GM23338 (cell line): Measurements from ENCODE around the gene VPS25. TPM values are rescaled to one million over a fixed set of nuclear protein-coding genes. Genes with fewer than 3 reads are reported as not detected.

ENCODE experiments used
- ATAC-seq: fragments of 200-7000 bp; cut with Tn5 transposase; 3 replicates; pipeline ENCODE4 v1.9.1; 2020
- DNase-seq: peaks from one replicate; pipeline ENCODE4 v3.0.0-alpha.2; 2015; ENCODE audit warnings: low spot score
- H2AFZ ChIP-seq: fragments of 200-600 bp; sonication (generic); 2 replicates; pipeline ENCODE4 v1.8.0; 2016; ENCODE audit warnings: antibody characterized with exemption, mild to moderate bottlenecking, moderate library complexity
- H3F3A ChIP-seq: fragments of 200-600 bp; sonication (generic); replicated peaks from 2 replicates; pipeline ENCODE4 v1.8.0; 2017; ENCODE audit warnings: antibody characterized with exemption, mixed run types, low read depth
- H3K27ac ChIP-seq: fragments of 200-600 bp; sonication (generic); 2 replicates; pipeline ENCODE4 v1.6.1; 2016; ENCODE audit warnings: low read depth
- H3K27me3 ChIP-seq: fragments of 200-600 bp; sonication (generic); 2 replicates; pipeline ENCODE4 v1.8.0; 2016; ENCODE audit warnings: mild to moderate bottlenecking, mixed run types, moderate library complexity; ENCODE audit not compliant: insufficient read depth
- H3K36me3 ChIP-seq: fragments of 200-600 bp; sonication (generic); 2 replicates; pipeline ENCODE4 v1.8.0; 2016; ENCODE audit warnings: mild to moderate bottlenecking; ENCODE audit not compliant: insufficient read depth
- H3K4me1 ChIP-seq: fragments of 200-600 bp; sonication (generic); 2 replicates; pipeline ENCODE4 v1.8.0; 2016; ENCODE audit warnings: mild to moderate bottlenecking, moderate library complexity; ENCODE audit not compliant: insufficient read depth
- H3K4me2 ChIP-seq: fragments of 200-600 bp; sonication (generic); 2 replicates; pipeline ENCODE4 v1.7.1; 2017; ENCODE audit warnings: mixed run types
- H3K4me3 ChIP-seq: fragments of 200-600 bp; sonication (generic); 2 replicates; pipeline ENCODE4 v1.6.1; 2016; ENCODE audit warnings: mixed run types
- H3K79me2 ChIP-seq: fragments of 200-600 bp; sonication (generic); replicated peaks from 2 replicates; pipeline ENCODE4 v1.8.0; 2017; ENCODE audit warnings: mild to moderate bottlenecking; ENCODE audit not compliant: insufficient read depth
- H3K9me2 ChIP-seq: fragments of 200-600 bp; sonication (generic); 2 replicates; pipeline ENCODE4 v1.8.0; 2017; ENCODE audit not compliant: insufficient read depth
- H4K20me1 ChIP-seq: fragments of 200-600 bp; sonication (generic); replicated peaks from 2 replicates; pipeline ENCODE4 v1.8.0; 2017; ENCODE audit warnings: mild to moderate bottlenecking; ENCODE audit not compliant: insufficient read depth
- H3K27ac Mint-ChIP-seq: 2 replicates; pipeline ENCODE4 v1.8.0; 2020; ENCODE audit warnings: inconsistent platforms, mild to moderate bottlenecking, moderate library complexity, mixed read lengths
- H3K27me3 Mint-ChIP-seq: 3 replicates; pipeline ENCODE4 v1.8.0; 2022; ENCODE audit warnings: low read depth, mild to moderate bottlenecking, moderate library complexity, mixed read lengths, inconsistent platforms; ENCODE audit not compliant: insufficient read depth, poor library complexity
- H3K36me3 Mint-ChIP-seq: 3 replicates; pipeline ENCODE4 v1.8.0; 2021; ENCODE audit warnings: low read depth, mild to moderate bottlenecking, inconsistent platforms, moderate library complexity, mixed read lengths
- H3K4me1 Mint-ChIP-seq: 3 replicates; pipeline ENCODE4 v1.8.0; 2020; ENCODE audit warnings: mild to moderate bottlenecking, inconsistent platforms, mixed read lengths
- H3K4me3 Mint-ChIP-seq: 3 replicates; pipeline ENCODE4 v1.8.0; 2021; ENCODE audit warnings: moderate library complexity, mild to moderate bottlenecking, inconsistent platforms, mixed read lengths
- H3K9me3 Mint-ChIP-seq: 3 replicates; pipeline ENCODE4 v1.8.0; 2020; ENCODE audit warnings: moderate library complexity, mild to moderate bottlenecking, inconsistent platforms, mixed read lengths
- CTCF ChIP-seq, 2 experiments: fragments of 200-600 bp in 1 of 2; sonication (generic) in 1 of 2; conservative IDR thresholded peaks; 2 replicates each; pipeline versions ENCODE4 v1.5.1 to v1.6.1; 2016 to 2017; ENCODE audit warnings: antibody characterized with exemption in 2 of 2, low read depth in 2 of 2, mild to moderate bottlenecking in 2 of 2, moderate library complexity in 1 of 2
- EZH2 ChIP-seq: fragments of 200-600 bp; sonication (generic); IDR thresholded peaks from one replicate; pipeline ENCODE4 v1.8.0; 2017; ENCODE audit warnings: antibody characterized with exemption, mild to moderate bottlenecking, low read depth; ENCODE audit not compliant: unreplicated experiment
- NANOG ChIP-seq: IDR thresholded peaks from 2 replicates; pipeline ENCODE4 v1.6.1; 2016; ENCODE audit warnings: antibody characterized with exemption, borderline replicate concordance
- STAT1 ChIP-seq: IDR thresholded peaks from one replicate; pipeline ENCODE4 v1.6.1; 2016; ENCODE audit warnings: antibody characterized with exemption; ENCODE audit not compliant: unreplicated experiment
- ZNF114 ChIP-seq: fragments of 250-450 bp; sonication (Bioruptor Pico); IDR thresholded peaks from 2 replicates; pipeline ENCODE4 v1.5.0; 2020; ENCODE audit warnings: mild to moderate bottlenecking, moderate library complexity
- ZNF331 ChIP-seq: fragments of 250-450 bp; sonication (Bioruptor Pico); IDR thresholded peaks from 2 replicates; pipeline ENCODE4 v1.5.0; 2020; ENCODE audit warnings: low read depth, mild to moderate bottlenecking, moderate library complexity
- ZNF462 ChIP-seq: fragments of 250-450 bp; sonication (Bioruptor Pico); IDR thresholded peaks from 2 replicates; pipeline ENCODE4 v1.5.0; 2020; ENCODE audit warnings: mild to moderate bottlenecking, moderate library complexity
- polyA plus RNA-seq: library from polyadenylated mRNA; unstranded; fragments of >200 nt; fragmentation: Nextera tagmentation; extraction: Ambion mirVana; gene quantifications from 2 replicates; pipeline ENCODE4 v1.2.1, GENCODE V29; 2016
- total RNA-seq: library from RNA; depleted of rRNA; stranded (reverse); fragments of >200 nt; shearing (Covaris generic); gene quantifications from 2 replicates; pipeline ENCODE4 v1.2.3, GENCODE V29; 2014

Gene VPS25
- total and polyA plus RNA-seq, 2 experiments from 2014 or later, result 105 to 110 TPM

GRCh38 chr17:42772945-42773289, 332 bp upstream of the VPS25 start (continued):
- no peak for TF ChIP-seq ZNF462
- no peak for TF ChIP-seq STAT1

- Mint-ChIP-seq H3K27me3 (peaks cover 12% of the 10 kb centered on the region), H3K4me3 (peak overlapping the region; percentile 98), H3K4me1 (peaks cover 11% of the 10 kb centered on the region), H3K27ac (peak overlapping the region; percentile 94), H3K36me3 (peaks cover 41% of the 10 kb centered on the region), H3K9me3 (no peaks in the 10 kb centered on the region)
- Histone ChIP-seq H3K4me1 (0 out of 2 replicates have a peak, but pooled peaks cover 5% of the 10 kb centered on the region), H2AFZ (peak overlapping the region; percentile 99; the same call in 1 of the 2 replicates), H3K9me2 (no peaks in the 10 kb centered on the region), H3K27ac (no peak overlapping the region), H3K36me3 (peaks cover 9% of the 10 kb centered on the region; the same call in 1 of the 2 replicates), H3K27me3 (no peaks in the 10 kb centered on the region), H3K4me2 (peak overlapping the region; percentile 95), H3K79me2 (0 out of 2 replicates have a peak, but pooled peaks cover 6% of the 10 kb centered on the region), H4K20me1 (no peaks in the 10 kb centered on the region), H3K4me3 (peak overlapping the region; percentile 97), H3F3A (peaks cover 2% of the 10 kb centered on the region; the same call in 1 of the 2 replicates)
- DNase-seq (no peak), ATAC-seq (no peak)
- TF ChIP-seq CTCF (conservative IDR thresholded peaks at IDR 0.05; ENCODE audit: low read depth in 2 of 2) (no peak), NANOG (no peak), STAT1 (no peak), EZH2 (no peak), ZNF114 (no peak), ZNF462 (no peak), ZNF331 (CRISPR knock-in tag) (no peak)
These were observed 957 bp downstream of the VPS25 start for GRCh38 chr17:42774066-42774745.
